H9 (cell line): ENCODE measurements around the gene AARSD1. TPM values are rescaled to one million over a fixed set of nuclear protein-coding genes. Genes with fewer than 3 reads are reported as not detected.

Source experiments
- DNase-seq: peaks from one replicate; pipeline ENCODE4 v3.0.0-alpha.2; 2017
- H2AFZ ChIP-seq: one replicate; pipeline ENCODE4 v1.6.1; 2013; ENCODE audit warnings: mild to moderate bottlenecking, low read length, control low read depth, moderate library complexity
- H2AK5ac ChIP-seq: 2 replicates; pipeline ENCODE4 v1.6.1; 2013; ENCODE audit warnings: low read length, control low read depth, mixed read lengths; ENCODE audit not compliant: insufficient read length
- H2BK120ac ChIP-seq: one replicate; pipeline ENCODE4 v1.6.1; 2013; ENCODE audit warnings: low read depth, mild to moderate bottlenecking, low read length, control low read depth, inconsistent platforms; ENCODE audit not compliant: poor library complexity, severe bottlenecking
- H2BK12ac ChIP-seq: 2 replicates; pipeline ENCODE4 v1.6.1; 2013; ENCODE audit warnings: low read length, control low read depth, mixed read lengths, low read depth; ENCODE audit not compliant: insufficient read length
- H2BK15ac ChIP-seq: 2 replicates; pipeline ENCODE4 v1.6.1; 2013; ENCODE audit warnings: low read depth, low read length, control low read depth
- H2BK20ac ChIP-seq: one replicate; pipeline ENCODE4 v1.6.1; 2013; ENCODE audit warnings: low read depth, mild to moderate bottlenecking, low read length, control low read depth, inconsistent platforms; ENCODE audit not compliant: poor library complexity, severe bottlenecking
- H2BK5ac ChIP-seq: 2 replicates; pipeline ENCODE4 v1.6.1; 2013; ENCODE audit warnings: low read length, control low read depth, mixed read lengths; ENCODE audit not compliant: insufficient read length
- H3K14ac ChIP-seq: 2 replicates; pipeline ENCODE4 v1.6.1; 2013; ENCODE audit warnings: low read length, control low read depth; ENCODE audit not compliant: insufficient read depth
- H3K18ac ChIP-seq: 2 replicates; pipeline ENCODE4 v1.6.1; 2013; ENCODE audit warnings: low read depth, mild to moderate bottlenecking, mixed read lengths, low read length, control low read depth; ENCODE audit not compliant: insufficient read length
- H3K23ac ChIP-seq: 2 replicates; pipeline ENCODE4 v1.6.1; 2013; ENCODE audit warnings: low read length, control low read depth, mixed read lengths, low read depth; ENCODE audit not compliant: insufficient read length
- H3K23me2 ChIP-seq: 2 replicates; pipeline ENCODE4 v1.6.1; 2013; ENCODE audit warnings: low read depth, mild to moderate bottlenecking, mixed read lengths, low read length, control low read depth; ENCODE audit not compliant: insufficient read length, poor library complexity, severe bottlenecking
- H3K27ac ChIP-seq: 2 replicates; pipeline ENCODE4 v1.5.1; 2013; ENCODE audit warnings: low read length, control low read depth, mixed read lengths, low read depth; ENCODE audit not compliant: insufficient read length
- H3K27me3 ChIP-seq: 2 replicates; pipeline ENCODE4 v1.6.1; 2013; ENCODE audit warnings: low read length, control low read depth, inconsistent platforms; ENCODE audit not compliant: insufficient read depth
- H3K4ac ChIP-seq: 2 replicates; pipeline ENCODE4 v1.6.1; 2013; ENCODE audit warnings: low read depth, mild to moderate bottlenecking, control low read depth, inconsistent platforms, low read length, moderate library complexity
- H3K4me1 ChIP-seq: 2 replicates; pipeline ENCODE4 v1.6.1; 2013; ENCODE audit warnings: low read length, control low read depth, inconsistent platforms; ENCODE audit not compliant: insufficient read depth
- H3K4me2 ChIP-seq: 2 replicates; pipeline ENCODE4 v1.6.1; 2013; ENCODE audit warnings: low read length, control low read depth, mixed read lengths; ENCODE audit not compliant: insufficient read length, insufficient read depth
- H3K56ac ChIP-seq: 2 replicates; pipeline ENCODE4 v1.6.1; 2013; ENCODE audit warnings: low read depth, mild to moderate bottlenecking, mixed read lengths, low read length, control low read depth; ENCODE audit not compliant: insufficient read length
- H3K79me1 ChIP-seq: 2 replicates; pipeline ENCODE4 v1.6.1; 2013; ENCODE audit warnings: low read depth, mild to moderate bottlenecking, moderate library complexity, low read length, control low read depth, inconsistent platforms; ENCODE audit not compliant: insufficient read depth, poor library complexity, severe bottlenecking
- H3K79me2 ChIP-seq: 2 replicates; pipeline ENCODE4 v1.6.1; 2013; ENCODE audit warnings: low read length, control low read depth, inconsistent platforms; ENCODE audit not compliant: insufficient read depth
- H3K9ac ChIP-seq: 2 replicates; pipeline ENCODE4 v1.6.1; 2013; ENCODE audit warnings: low read length, control low read depth, mixed read lengths; ENCODE audit not compliant: insufficient read length; ENCODE audit errors: extremely low read depth
- H3K9me3 ChIP-seq: one replicate; pipeline ENCODE4 v1.6.1; 2013; ENCODE audit warnings: low read depth, low read length, inconsistent platforms; ENCODE audit not compliant: control insufficient read depth
- H3T11ph ChIP-seq: one replicate; pipeline ENCODE4 v1.6.1; 2013; ENCODE audit warnings: mild to moderate bottlenecking, low read length, control low read depth, inconsistent platforms
- H4K20me1 ChIP-seq: one replicate; pipeline ENCODE4 v1.6.1; 2013; ENCODE audit not compliant: control insufficient read depth, insufficient read length, insufficient read depth
- H4K5ac ChIP-seq: 2 replicates; pipeline ENCODE4 v1.6.1; 2013; ENCODE audit warnings: low read depth, mild to moderate bottlenecking, mixed read lengths, low read length, control low read depth; ENCODE audit not compliant: insufficient read length
- H4K8ac ChIP-seq: replicated peaks from 2 replicates; pipeline ENCODE4 v1.6.1; 2013; ENCODE audit warnings: low read length, control low read depth, mixed read lengths, low read depth; ENCODE audit not compliant: insufficient read length
- H4K91ac ChIP-seq: 2 replicates; pipeline ENCODE4 v1.6.1; 2013; ENCODE audit warnings: low read depth, mild to moderate bottlenecking, moderate library complexity, mixed read lengths, low read length, control low read depth; ENCODE audit not compliant: insufficient read length
- H3K27ac Mint-ChIP-seq, 3 experiments: 2 replicates in 2 of 3; 3 replicates in 1 of 3; pipeline ENCODE4 v1.8.0; 2020 to 2021; ENCODE audit warnings: mixed read lengths in 3 of 3, mild to moderate bottlenecking in 1 of 3, moderate library complexity in 1 of 3
- H3K27me3 Mint-ChIP-seq: 2 replicates; pipeline ENCODE4 v1.8.0; 2021; ENCODE audit warnings: low read depth, mild to moderate bottlenecking, moderate library complexity, mixed read lengths
- H3K36me3 Mint-ChIP-seq, 3 experiments: 2 replicates in 2 of 3; 3 replicates in 1 of 3; pipeline ENCODE4 v1.8.0; 2020 to 2021; ENCODE audit warnings: low read depth in 3 of 3, mixed read lengths in 3 of 3; ENCODE audit not compliant: insufficient read depth in 1 of 3
- H3K4me1 Mint-ChIP-seq, 2 experiments: 2 replicates each; pipeline ENCODE4 v1.8.0; 2020; ENCODE audit warnings: mixed read lengths in 2 of 2
- H3K4me3 Mint-ChIP-seq, 2 experiments: 2 replicates in 1 of 2; 3 replicates in 1 of 2; pipeline ENCODE4 v1.8.0; 2020 to 2021; ENCODE audit warnings: mild to moderate bottlenecking in 2 of 2, mixed read lengths in 2 of 2, moderate library complexity in 1 of 2
- H3K9me3 Mint-ChIP-seq, 2 experiments: 2 replicates in 1 of 2; 3 replicates in 1 of 2; pipeline ENCODE4 v1.8.0; 2020; ENCODE audit warnings: mild to moderate bottlenecking in 2 of 2, mixed read lengths in 2 of 2, moderate library complexity in 1 of 2
- WGBS: extraction: QIAGEN DNeasy Blood & Tissue Kit; methylation state at CpG from one replicate; pipeline ENCODE4 v1.1.7; 2013; ENCODE audit warnings: missing lambda C conversion rate, low lambda C conversion rate, mixed read lengths; ENCODE audit not compliant: insufficient read length; ENCODE audit errors: extremely low coverage; 5-methylcytosine and 5-hydroxymethylcytosine counted together
- total RNA-seq: library from RNA; stranded (reverse); gene quantifications from 2 replicates; pipeline ENCODE4 v1.2.1, GENCODE V29; 2021
- TF ChIP-seq, protein P1 (sequence below): fragments of 200-600 bp; sonication (generic); conservative IDR thresholded peaks from 3 replicates; pipeline ENCODE4 v1.8.0; 2021; ENCODE audit warnings: antibody characterized with exemption, mild to moderate bottlenecking

AARSD1 gene
- total RNA-seq, 1 experiment from 2014 or later = 68.7 TPM

DNA sequence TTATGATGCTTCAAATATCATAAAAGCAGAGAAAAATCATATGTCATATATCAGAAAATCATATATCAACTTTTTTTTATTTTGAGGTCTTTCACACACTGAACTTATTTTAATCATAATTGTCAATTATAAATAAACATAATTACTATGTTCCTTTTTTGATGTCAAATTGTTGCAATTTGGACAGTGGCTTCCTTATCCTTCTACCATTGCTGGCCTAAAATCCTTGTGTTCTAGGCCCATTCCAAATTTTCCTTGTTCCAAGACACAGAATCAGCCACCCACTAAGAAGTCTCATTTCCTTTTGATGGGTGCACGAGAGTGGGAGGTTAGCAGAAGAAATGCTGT lies 34.8 kb downstream of the AARSD1 start:
- H4K8ac ChIP-seq = no peak overlapping the region
- no peak overlapping the region for H3K27ac ChIP-seq
- peaks cover 0 to 4% (median 0%) of the 10 kb centered on the region in 3 experiments; a peak in 1 of 7 replicates for H3K36me3 Mint-ChIP-seq
- H3K27me3 Mint-ChIP-seq = peaks cover 4% of the 10 kb centered on the region
- no peak overlapping the region for H3K4me2 ChIP-seq
- no peak overlapping the region for H2BK120ac ChIP-seq
- no peak overlapping the region for H3K18ac ChIP-seq
- no peaks in the 10 kb centered on the region for H3K79me1 ChIP-seq
- H3K23me2 ChIP-seq = no peaks in the 10 kb centered on the region
- H3K4me1 ChIP-seq = no peaks in the 10 kb centered on the region; the same call in 1 of the 2 replicates
- no peak overlapping the region for H3K4me3 Mint-ChIP-seq
- no peak overlapping the region for H3K23ac ChIP-seq
- H3K79me2 ChIP-seq = no peaks in the 10 kb centered on the region
- no peak overlapping the region for H4K5ac ChIP-seq
- H2AFZ ChIP-seq = no peak overlapping the region
- no peak overlapping the region for H2BK5ac ChIP-seq
- H3K9me3 ChIP-seq = no peaks in the 10 kb centered on the region
- no CpG with 5 or more reads among the region's 1 CpG for WGBS
- H2AK5ac ChIP-seq = no peak overlapping the region
- no peaks in the 10 kb centered on the region for H3K9me3 Mint-ChIP-seq
- no peak overlapping the region for H2BK12ac ChIP-seq
- H2BK15ac ChIP-seq = no peak overlapping the region
- no peak overlapping the region for H3K27ac Mint-ChIP-seq
- DNase-seq = no peak
- no peak overlapping the region for H3K9ac ChIP-seq
- TF ChIP-seq, protein P1, sequence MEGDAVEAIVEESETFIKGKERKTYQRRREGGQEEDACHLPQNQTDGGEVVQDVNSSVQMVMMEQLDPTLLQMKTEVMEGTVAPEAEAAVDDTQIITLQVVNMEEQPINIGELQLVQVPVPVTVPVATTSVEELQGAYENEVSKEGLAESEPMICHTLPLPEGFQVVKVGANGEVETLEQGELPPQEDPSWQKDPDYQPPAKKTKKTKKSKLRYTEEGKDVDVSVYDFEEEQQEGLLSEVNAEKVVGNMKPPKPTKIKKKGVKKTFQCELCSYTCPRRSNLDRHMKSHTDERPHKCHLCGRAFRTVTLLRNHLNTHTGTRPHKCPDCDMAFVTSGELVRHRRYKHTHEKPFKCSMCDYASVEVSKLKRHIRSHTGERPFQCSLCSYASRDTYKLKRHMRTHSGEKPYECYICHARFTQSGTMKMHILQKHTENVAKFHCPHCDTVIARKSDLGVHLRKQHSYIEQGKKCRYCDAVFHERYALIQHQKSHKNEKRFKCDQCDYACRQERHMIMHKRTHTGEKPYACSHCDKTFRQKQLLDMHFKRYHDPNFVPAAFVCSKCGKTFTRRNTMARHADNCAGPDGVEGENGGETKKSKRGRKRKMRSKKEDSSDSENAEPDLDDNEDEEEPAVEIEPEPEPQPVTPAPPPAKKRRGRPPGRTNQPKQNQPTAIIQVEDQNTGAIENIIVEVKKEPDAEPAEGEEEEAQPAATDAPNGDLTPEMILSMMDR = no peak
- H3K56ac ChIP-seq = no peak overlapping the region
- no peak overlapping the region for H3T11ph ChIP-seq
- no peak overlapping the region for H2BK20ac ChIP-seq
- H3K4ac ChIP-seq = no peak overlapping the region
- H3K4me1 Mint-ChIP-seq = peaks cover 11 to 13% of the 10 kb centered on the region in 2 experiments
- no peak overlapping the region for H3K14ac ChIP-seq
- H3K27me3 ChIP-seq = no peaks in the 10 kb centered on the region
- H4K91ac ChIP-seq = no peak overlapping the region
- no peaks in the 10 kb centered on the region for H4K20me1 ChIP-seq
